Upper lobe of left lung (tissue), 4 donors: Measurements from ENCODE around the gene CALML6.

ENCODE experiments used
- CTCF ChIP-seq, 6 experiments: fragments of 450-650 bp in 4 of 6; fragments of 200-600 bp in 2 of 6; sonication (generic) in 2 of 6; IDR thresholded peaks; one replicate each; pipeline ENCODE4 v1.5.1; 2016 to 2019; ENCODE audit warnings: antibody characterized with exemption in 6 of 6
- POLR2A ChIP-seq, 4 donors: fragments of 450-650 bp; IDR thresholded peaks; one replicate each; pipeline ENCODE4 v1.5.1; 2016 to 2017; ENCODE audit warnings: antibody characterized with exemption in 4 of 4, mild to moderate bottlenecking in 2 of 4
- POLR2AphosphoS5 ChIP-seq, 2 donors: sonication (generic); formaldehyde crosslinking; IDR thresholded peaks; one replicate each; pipeline ENCODE4 v1.5.1; 2017; ENCODE audit warnings: antibody characterized with exemption in 2 of 2

- no peak for TF ChIP-seq CTCF (IDR thresholded peaks at IDR 0.05)
- no peak for TF ChIP-seq POLR2A (IDR thresholded peaks at IDR 0.05)
- no peak for TF ChIP-seq POLR2AphosphoS5 (IDR thresholded peaks at IDR 0.05)
Observed at GRCh38 chr1:1900883-1901640, 14.0 kb upstream of the CALML6 start.
